K562 (cell line): ENCODE results near the gene FTSJ3. TPM values are rescaled to one million over a fixed set of nuclear protein-coding genes. Genes with fewer than 3 reads are reported as not detected.

Experiments
- ARNT ChIP-seq, 2 experiments: fragments of 450-650 bp; IDR thresholded peaks; 2 replicates each; pipeline ENCODE4 v1.6.1; 2016; ENCODE audit warnings: mild to moderate bottlenecking in 1 of 2
- ETV6 ChIP-seq, 3 experiments: fragments of 150-350 bp in 1 of 3; sonication (generic) in 1 of 3; formaldehyde crosslinking in 1 of 3; IDR thresholded peaks; 2 replicates each; pipeline versions ENCODE4 v1.6.1 to v1.8.0; 2014 to 2022; ENCODE audit warnings: borderline replicate concordance in 2 of 3, low read depth in 2 of 3, antibody characterized with exemption in 1 of 3, low read length in 1 of 3, mild to moderate bottlenecking in 1 of 3, missing genetic modification reagents in 1 of 3
- HMGXB4 ChIP-seq: sonication (generic); formaldehyde crosslinking; IDR thresholded peaks from 2 replicates; pipeline ENCODE4 v1.8.1; 2023; ENCODE audit warnings: mild to moderate bottlenecking, missing genetic modification reagents
- NFIC ChIP-seq: fragments of 450-650 bp; IDR thresholded peaks from 2 replicates; pipeline ENCODE4 v1.6.1; 2017; ENCODE audit warnings: mild to moderate bottlenecking, inconsistent platforms
- NR1H2 ChIP-seq: sonication (generic); formaldehyde crosslinking; IDR thresholded peaks from 2 replicates; pipeline ENCODE4 v1.4.0; 2020; ENCODE audit warnings: mild to moderate bottlenecking, missing genetic modification reagents
- PHTF2 ChIP-seq: fragments of 250-450 bp; sonication (Bioruptor Pico); IDR thresholded peaks from 2 replicates; pipeline ENCODE4 v1.5.0; 2021; ENCODE audit warnings: mild to moderate bottlenecking
- TCF7 ChIP-seq: sonication (generic); IDR thresholded peaks from 2 replicates; pipeline ENCODE4 v1.6.1; 2016; ENCODE audit warnings: antibody characterized with exemption, borderline replicate concordance
- ZBTB2 ChIP-seq: fragments of 450-650 bp; IDR thresholded peaks from 2 replicates; pipeline ENCODE4 v1.6.1; 2016; ENCODE audit warnings: antibody characterized with exemption
- ZNF41 ChIP-seq: fragments of 250-450 bp; sonication (Bioruptor Pico); conservative IDR thresholded peaks from 2 replicates; pipeline ENCODE4 v1.4.0; 2020; ENCODE audit warnings: mild to moderate bottlenecking
- ZNF778 ChIP-seq: fragments of 450-650 bp; formaldehyde crosslinking; IDR thresholded peaks from 2 replicates; pipeline ENCODE4 v1.4.0; 2020; ENCODE audit warnings: mild to moderate bottlenecking, moderate library complexity
- polyA plus RNA-seq, 8 experiments: library from polyadenylated mRNA; depleted of rRNA in 4 of 8; stranded (reverse) in 5 of 8; unstranded in 3 of 8; fragments of >200 nt; fragmentation: Nextera tagmentation in 2 of 8; fragmentation: Illumina TruSeq in 1 of 8; extraction: Ambion mirVana in 2 of 8; extraction: Trizol in 1 of 8; gene quantifications; 2 replicates each; pipeline versions ENCODE4 v1.2.1 to v1.2.3, GENCODE V29; 2011 to 2014; ENCODE audit warnings: inconsistent platforms in 1 of 8, missing spikeins in 1 of 8
- total RNA-seq, 7 experiments: library from RNA; depleted of rRNA in 6 of 7; stranded (reverse); fragments of >200 nt in 6 of 7; fragmentation: Illumina TruSeq in 2 of 7; extraction: Trizol in 2 of 7; gene quantifications; 2 replicates each; pipeline versions ENCODE4 v1.2.1 to v1.2.3, GENCODE V29; 2011 to 2021; ENCODE audit warnings: low replicate concordance in 1 of 7
- TF ChIP-seq, protein P1 (sequence below): fragments of 450-650 bp; formaldehyde crosslinking; IDR thresholded peaks from 2 replicates; pipeline ENCODE4 v1.4.0; 2020; ENCODE audit warnings: mild to moderate bottlenecking
- TF ChIP-seq, protein P2 (sequence below), 3 experiments: IDR thresholded peaks in 2 of 3; conservative IDR thresholded peaks in 1 of 3; 2 replicates each; pipeline ENCODE4 v1.5.1; 2011 to 2012; ENCODE audit warnings: low read length in 3 of 3, mild to moderate bottlenecking in 3 of 3, control low read depth in 2 of 3, improper control_type of control experiment in 1 of 3, inconsistent platforms in 1 of 3, low read depth in 1 of 3, mixed read lengths in 1 of 3, moderate library complexity in 1 of 3; ENCODE audit not compliant: insufficient read depth in 2 of 3
- TF ChIP-seq, protein P3 (sequence below), 3 experiments: fragments of 200-800 bp in 1 of 3; fragments of 250-450 bp in 1 of 3; fragments of 450-650 bp in 1 of 3; sonication (Bioruptor Pico) in 1 of 3; sonication (Bioruptor generic) in 1 of 3; formaldehyde crosslinking in 1 of 3; IDR thresholded peaks; 2 replicates each; pipeline versions ENCODE4 v1.6.1 to v1.8.0; 2016 to 2022; ENCODE audit warnings: mild to moderate bottlenecking in 2 of 3, missing genetic modification characterization in 2 of 3, missing compliant biosample characterization in 1 of 3, moderate library complexity in 1 of 3

FTSJ3 gene
- total and polyA plus RNA-seq, 9 of the 15 experiments (the other 6 are each of a cell fraction or from before 2014, with no cell fraction given): 18.0 to 65.6 (median 52.4) TPM

DNA sequence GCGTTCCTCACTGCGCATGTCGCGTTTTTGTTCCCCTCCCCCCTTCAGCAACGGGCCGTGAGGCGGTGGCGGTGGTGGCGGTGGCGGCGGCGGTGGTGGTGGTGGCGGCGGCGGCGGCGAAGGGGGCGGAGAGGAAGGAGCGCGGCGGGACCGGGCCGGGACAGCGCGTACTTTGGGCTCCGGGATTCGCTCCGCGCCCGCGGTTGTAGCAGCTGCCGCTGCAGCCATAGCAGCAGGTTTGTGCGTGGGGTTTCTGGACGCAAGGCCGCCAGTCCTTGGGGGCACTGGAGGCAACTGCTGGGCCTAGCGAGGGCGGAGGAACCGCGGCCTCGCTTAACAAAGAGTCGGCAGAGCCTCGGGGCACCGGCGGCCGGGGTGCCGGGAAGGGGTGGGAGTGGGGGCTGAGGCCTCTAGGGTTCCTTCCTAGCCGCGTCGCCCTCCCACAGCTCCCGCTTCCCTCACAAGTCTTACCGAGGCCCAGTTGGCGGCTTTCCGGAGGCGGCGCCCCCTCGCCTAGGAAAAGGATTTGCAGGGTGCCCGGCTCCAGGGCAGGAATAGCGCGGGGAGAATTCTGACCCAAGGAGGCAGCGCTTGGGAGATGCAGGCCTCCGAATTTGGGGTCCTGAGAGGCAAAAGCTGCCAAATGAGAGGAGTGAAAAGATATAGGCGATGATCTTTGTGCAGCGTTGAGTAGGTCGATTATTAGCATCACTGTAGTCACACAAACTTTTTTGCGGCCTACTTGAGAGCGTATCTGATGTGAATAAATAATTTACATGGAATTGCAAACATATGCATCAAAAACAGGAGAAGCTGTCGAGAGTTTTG, 53.1 kb downstream of the FTSJ3 start, which contains the start of gene DDX42 (continued):
- TF ChIP-seq, protein P1, sequence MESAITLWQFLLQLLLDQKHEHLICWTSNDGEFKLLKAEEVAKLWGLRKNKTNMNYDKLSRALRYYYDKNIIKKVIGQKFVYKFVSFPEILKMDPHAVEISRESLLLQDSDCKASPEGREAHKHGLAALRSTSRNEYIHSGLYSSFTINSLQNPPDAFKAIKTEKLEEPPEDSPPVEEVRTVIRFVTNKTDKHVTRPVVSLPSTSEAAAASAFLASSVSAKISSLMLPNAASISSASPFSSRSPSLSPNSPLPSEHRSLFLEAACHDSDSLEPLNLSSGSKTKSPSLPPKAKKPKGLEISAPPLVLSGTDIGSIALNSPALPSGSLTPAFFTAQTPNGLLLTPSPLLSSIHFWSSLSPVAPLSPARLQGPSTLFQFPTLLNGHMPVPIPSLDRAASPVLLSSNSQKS (CRISPR knock-in tag): no peak
- 0 out of 2 replicates have a peak, but pooled peaks have one; percentile 20 for TF ChIP-seq NFIC
- no peak for TF ChIP-seq PHTF2
- TF ChIP-seq ZBTB2: 0 out of 2 replicates have a peak, but pooled peaks have one; percentile 10
- TF ChIP-seq ZNF41 (CRISPR knock-in tag): no peak
- no peak for TF ChIP-seq ARNT (IDR thresholded peaks at IDR 0.05)
- no peak for TF ChIP-seq TCF7
- 0 out of 2 replicates have a peak, but pooled peaks have one; percentile 27 for TF ChIP-seq NR1H2 (CRISPR knock-in tag)
- TF ChIP-seq, protein P2, sequence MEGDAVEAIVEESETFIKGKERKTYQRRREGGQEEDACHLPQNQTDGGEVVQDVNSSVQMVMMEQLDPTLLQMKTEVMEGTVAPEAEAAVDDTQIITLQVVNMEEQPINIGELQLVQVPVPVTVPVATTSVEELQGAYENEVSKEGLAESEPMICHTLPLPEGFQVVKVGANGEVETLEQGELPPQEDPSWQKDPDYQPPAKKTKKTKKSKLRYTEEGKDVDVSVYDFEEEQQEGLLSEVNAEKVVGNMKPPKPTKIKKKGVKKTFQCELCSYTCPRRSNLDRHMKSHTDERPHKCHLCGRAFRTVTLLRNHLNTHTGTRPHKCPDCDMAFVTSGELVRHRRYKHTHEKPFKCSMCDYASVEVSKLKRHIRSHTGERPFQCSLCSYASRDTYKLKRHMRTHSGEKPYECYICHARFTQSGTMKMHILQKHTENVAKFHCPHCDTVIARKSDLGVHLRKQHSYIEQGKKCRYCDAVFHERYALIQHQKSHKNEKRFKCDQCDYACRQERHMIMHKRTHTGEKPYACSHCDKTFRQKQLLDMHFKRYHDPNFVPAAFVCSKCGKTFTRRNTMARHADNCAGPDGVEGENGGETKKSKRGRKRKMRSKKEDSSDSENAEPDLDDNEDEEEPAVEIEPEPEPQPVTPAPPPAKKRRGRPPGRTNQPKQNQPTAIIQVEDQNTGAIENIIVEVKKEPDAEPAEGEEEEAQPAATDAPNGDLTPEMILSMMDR (IDR thresholded peaks at IDR 0.05 in 2 of 3, conservative IDR thresholded peaks at IDR 0.05 in 1 of 3; ENCODE audit: insufficient read depth in 2 of 3, low read depth in 1 of 3, low read length in 3 of 3): peak in 2 of 3 experiments; percentile 12 to 21; a peak in 2 of 6 replicates
- TF ChIP-seq, protein P3, sequence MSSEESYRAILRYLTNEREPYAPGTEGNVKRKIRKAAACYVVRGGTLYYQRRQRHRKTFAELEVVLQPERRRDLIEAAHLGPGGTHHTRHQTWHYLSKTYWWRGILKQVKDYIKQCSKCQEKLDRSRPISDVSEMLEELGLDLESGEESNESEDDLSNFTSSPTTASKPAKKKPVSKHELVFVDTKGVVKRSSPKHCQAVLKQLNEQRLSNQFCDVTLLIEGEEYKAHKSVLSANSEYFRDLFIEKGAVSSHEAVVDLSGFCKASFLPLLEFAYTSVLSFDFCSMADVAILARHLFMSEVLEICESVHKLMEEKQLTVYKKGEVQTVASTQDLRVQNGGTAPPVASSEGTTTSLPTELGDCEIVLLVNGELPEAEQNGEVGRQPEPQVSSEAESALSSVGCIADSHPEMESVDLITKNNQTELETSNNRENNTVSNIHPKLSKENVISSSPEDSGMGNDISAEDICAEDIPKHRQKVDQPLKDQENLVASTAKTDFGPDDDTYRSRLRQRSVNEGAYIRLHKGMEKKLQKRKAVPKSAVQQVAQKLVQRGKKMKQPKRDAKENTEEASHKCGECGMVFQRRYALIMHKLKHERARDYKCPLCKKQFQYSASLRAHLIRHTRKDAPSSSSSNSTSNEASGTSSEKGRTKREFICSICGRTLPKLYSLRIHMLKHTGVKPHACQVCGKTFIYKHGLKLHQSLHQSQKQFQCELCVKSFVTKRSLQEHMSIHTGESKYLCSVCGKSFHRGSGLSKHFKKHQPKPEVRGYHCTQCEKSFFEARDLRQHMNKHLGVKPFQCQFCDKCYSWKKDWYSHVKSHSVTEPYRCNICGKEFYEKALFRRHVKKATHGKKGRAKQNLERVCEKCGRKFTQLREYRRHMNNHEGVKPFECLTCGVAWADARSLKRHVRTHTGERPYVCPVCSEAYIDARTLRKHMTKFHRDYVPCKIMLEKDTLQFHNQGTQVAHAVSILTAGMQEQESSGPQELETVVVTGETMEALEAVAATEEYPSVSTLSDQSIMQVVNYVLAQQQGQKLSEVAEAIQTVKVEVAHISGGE (CRISPR knock-in tag; IDR thresholded peaks at IDR 0.05): no peak
- no peak for TF ChIP-seq ZNF778
- TF ChIP-seq ETV6 (IDR thresholded peaks at IDR 0.05; ENCODE audit: borderline replicate concordance in 1 of 2, low read depth in 2 of 2, low read length in 1 of 2): no peak
- TF ChIP-seq ETV6 (CRISPR knock-in tag; IDR thresholded peaks at IDR 0.05; ENCODE audit: borderline replicate concordance): no peak
- TF ChIP-seq HMGXB4 (CRISPR knock-in tag): 0 out of 2 replicates have a peak, but pooled peaks have one; percentile 33
